SK-N-SH (cell line): ENCODE measurements around the gene SND1. TPM values are rescaled to one million over a fixed set of nuclear protein-coding genes. Genes with fewer than 3 reads are reported as not detected.
A peak's percentile ranks its signal among the peaks of the same experiment; 100 is the strongest.

Source experiments
- CTCF ChIA-PET: fragments of 300-600, 350-600 bp; formaldehyde crosslinking; extraction: SDS; loops from one replicate; lab custom pipeline; 2021; lab: Yijun Ruan, JAX
- POLR2A ChIA-PET: fragments of 350-600 bp; sonication (Branson Sonifier 250); formaldehyde crosslinking; extraction: SDS; loops from one replicate; lab custom pipeline; 2020; ENCODE audit warnings: antibody characterized with exemption, inconsistent platforms; lab: Yijun Ruan, JAX
- DNase-seq: peaks from one replicate; pipeline ENCODE4 v3.0.0; 2012
- H2AFZ ChIP-seq: fragments of 200-600 bp; sonication (generic); 2 replicates; pipeline ENCODE4 v1.8.1; 2016; ENCODE audit warnings: antibody characterized with exemption, mild to moderate bottlenecking, low read depth
- H3F3A ChIP-seq: fragments of 200-600 bp; sonication (generic); replicated peaks from 2 replicates; pipeline ENCODE3; 2016; ENCODE audit warnings: antibody characterized with exemption, mild to moderate bottlenecking; ENCODE audit not compliant: insufficient read depth
- H3K27ac ChIP-seq, 2 experiments: fragments of 200-500 bp in 1 of 2; fragments of 200-600 bp in 1 of 2; sonication (Bioruptor generic) in 1 of 2; sonication (generic), shearing (Covaris generic) in 1 of 2; 2 replicates each; pipeline versions ENCODE4 v1.5.1 to v1.6.1; 2014 to 2016; ENCODE audit warnings: low read depth in 2 of 2, inconsistent platforms in 1 of 2, low read length in 1 of 2, mild to moderate bottlenecking in 1 of 2, mixed read lengths in 1 of 2
- H3K27me3 ChIP-seq: fragments of 200-600 bp; sonication (generic), shearing (Covaris generic); 2 replicates; pipeline ENCODE4 v1.6.1; 2016; ENCODE audit warnings: mixed run types; ENCODE audit not compliant: insufficient read depth
- H3K36me3 ChIP-seq, 2 experiments: fragments of 200-500 bp in 1 of 2; fragments of 200-600 bp in 1 of 2; sonication (Bioruptor generic) in 1 of 2; sonication (generic) in 1 of 2; replicated peaks in 1 of 2; 2 replicates each; pipeline versions ENCODE3 to v1.5.1; 2014 to 2016; ENCODE audit warnings: low read length in 1 of 2, mild to moderate bottlenecking in 1 of 2; ENCODE audit not compliant: insufficient read depth in 2 of 2, control insufficient read depth in 1 of 2
- H3K4me1 ChIP-seq, 2 experiments: fragments of 200-500 bp in 1 of 2; fragments of 200-600 bp in 1 of 2; sonication (Bioruptor generic) in 1 of 2; sonication (generic), shearing (Covaris generic) in 1 of 2; 2 replicates each; pipeline versions ENCODE4 v1.5.1 to v1.6.1; 2014 to 2016; ENCODE audit warnings: low read depth in 1 of 2, low read length in 1 of 2, mixed run types in 1 of 2; ENCODE audit not compliant: insufficient read depth in 2 of 2, control insufficient read depth in 1 of 2
- H3K4me2 ChIP-seq: fragments of 200-600 bp; sonication (generic), shearing (Covaris generic); 2 replicates; pipeline ENCODE4 v1.6.1; 2017; ENCODE audit warnings: mixed run types
- H3K4me3 ChIP-seq, 2 experiments: fragments of 200-500 bp in 1 of 2; fragments of 200-600 bp in 1 of 2; sonication (Bioruptor generic) in 1 of 2; sonication (generic), shearing (Covaris generic) in 1 of 2; 2 replicates each; pipeline versions ENCODE4 v1.5.1 to v1.8.1; 2014 to 2016; ENCODE audit warnings: low read depth in 2 of 2, inconsistent platforms in 1 of 2, low read length in 1 of 2, mild to moderate bottlenecking in 1 of 2, mixed read lengths in 1 of 2, moderate library complexity in 1 of 2
- H3K79me2 ChIP-seq: fragments of 200-600 bp; sonication (generic); 2 replicates; pipeline ENCODE4 v1.8.1; 2017; ENCODE audit warnings: mild to moderate bottlenecking; ENCODE audit not compliant: insufficient read depth
- H3K9ac ChIP-seq: fragments of 200-600 bp; sonication (generic); 2 replicates; pipeline ENCODE4 v1.6.1; 2017; ENCODE audit warnings: mixed run types
- H3K9me2 ChIP-seq: fragments of 200-600 bp; sonication (generic); 2 replicates; pipeline ENCODE4 v1.6.1; 2017; ENCODE audit warnings: mixed run types
- H3K9me3 ChIP-seq: fragments of 200-600 bp; sonication (generic); 2 replicates; pipeline ENCODE4 v1.6.1; 2017; ENCODE audit warnings: mixed run types, mild to moderate bottlenecking, moderate library complexity
- H4K20me1 ChIP-seq: fragments of 200-600 bp; sonication (generic); 2 replicates; pipeline ENCODE4 v1.6.1; 2017; ENCODE audit warnings: mild to moderate bottlenecking, mixed run types; ENCODE audit not compliant: insufficient read depth
- CHD2 ChIP-seq: fragments of 150-350 bp; IDR thresholded peaks from 2 replicates; pipeline ENCODE4 v1.6.1; 2018; ENCODE audit warnings: low read length; ENCODE audit not compliant: partially characterized antibody
- EP300 ChIP-seq, 2 experiments: IDR thresholded peaks; 2 replicates each; pipeline versions ENCODE4 v1.4.0 to v1.6.1; 2012; ENCODE audit warnings: borderline replicate concordance in 1 of 2, low read depth in 1 of 2, low read length in 1 of 2
- FOSL2 ChIP-seq: IDR thresholded peaks from 2 replicates; pipeline ENCODE4 v1.4.0; 2012; ENCODE audit warnings: low read depth, mild to moderate bottlenecking, moderate library complexity, borderline replicate concordance
- FOXJ3 ChIP-seq: sonication (generic); formaldehyde crosslinking; IDR thresholded peaks from 2 replicates; pipeline ENCODE4 v1.5.1; 2020; ENCODE audit warnings: mild to moderate bottlenecking, missing genetic modification reagents
- GABPA ChIP-seq: IDR thresholded peaks from 2 replicates; pipeline ENCODE4 v1.4.0; 2012; ENCODE audit warnings: low read depth, mild to moderate bottlenecking
- MXI1 ChIP-seq: IDR thresholded peaks from 2 replicates; pipeline ENCODE4 v1.6.1; 2012; ENCODE audit warnings: mild to moderate bottlenecking, low read depth, low read length, improper control_type of control experiment
- NFIC ChIP-seq: IDR thresholded peaks from 2 replicates; pipeline ENCODE4 v1.4.0; 2012; ENCODE audit warnings: borderline replicate concordance
- POLR2AphosphoS5 ChIP-seq: IDR thresholded peaks from 2 replicates; pipeline ENCODE4 v1.6.1; 2012; ENCODE audit warnings: low read depth, low read length
- RAD21 ChIP-seq: IDR thresholded peaks from 2 replicates; pipeline ENCODE4 v1.6.1; 2012; ENCODE audit warnings: mild to moderate bottlenecking, low read length
- RFX5 ChIP-seq: IDR thresholded peaks from 2 replicates; pipeline ENCODE4 v1.6.1; 2012; ENCODE audit warnings: mild to moderate bottlenecking, improper control_type of control experiment, low read length
- RXRA ChIP-seq: IDR thresholded peaks from 2 replicates; pipeline ENCODE4 v1.4.0; 2012; ENCODE audit warnings: low read depth, mild to moderate bottlenecking, borderline replicate concordance
- SIN3A ChIP-seq: IDR thresholded peaks from 2 replicates; pipeline ENCODE4 v1.6.1; 2012; ENCODE audit warnings: low read depth, mild to moderate bottlenecking, low read length, moderate library complexity, borderline replicate concordance
- SMC3 ChIP-seq: IDR thresholded peaks from 2 replicates; pipeline ENCODE4 v1.6.1; 2012; ENCODE audit warnings: low read depth, low read length, improper control_type of control experiment
- TAF1 ChIP-seq: IDR thresholded peaks from 2 replicates; pipeline ENCODE4 v1.6.1; 2012; ENCODE audit warnings: low read depth, mild to moderate bottlenecking, low read length, moderate library complexity, borderline replicate concordance
- TCF12 ChIP-seq: IDR thresholded peaks from 2 replicates; pipeline ENCODE4 v1.4.0; 2012
- WGBS: methylation state at CpG from one replicate; pipeline ENCODE4 v1.1.6; 2017; ENCODE audit warnings: low lambda C conversion rate; 5-methylcytosine and 5-hydroxymethylcytosine counted together
- polyA plus RNA-seq, 3 experiments: library from polyadenylated mRNA; depleted of rRNA; stranded (reverse); fragments of >200 nt; gene quantifications; 2 replicates each; pipeline ENCODE4 v1.2.3, GENCODE V29; 2012
- TF ChIP-seq, protein P1 (sequence below): fragments of 200-600 bp; sonication (generic); IDR thresholded peaks from 2 replicates; pipeline ENCODE4 v1.6.1; 2017; ENCODE audit warnings: antibody characterized with exemption, mild to moderate bottlenecking, moderate library complexity
- TF ChIP-seq, protein P2 (sequence below): fragments of 150-350 bp; IDR thresholded peaks from 2 replicates; pipeline ENCODE4 v1.6.1; 2016; ENCODE audit warnings: mild to moderate bottlenecking, low read depth, low read length

SND1 gene
- polyA plus RNA-seq, 1 of the 3 experiments (the other 2 are of a cell fraction) = 165 TPM

GRCh38 chr7:128076196-128076795 is 424.3 kb downstream of the SND1 start:
- Histone ChIP-seq H4K20me1 (no peaks in the 10 kb centered on the region), H3K27me3 (no peaks in the 10 kb centered on the region), H3K27ac (peak overlapping the region in 1 of 2 experiments; percentile 62; a peak in 2 of 4 replicates), H3K9me3 (no peaks in the 10 kb centered on the region), H3K79me2 (no peaks in the 10 kb centered on the region), H3K9ac (no peak overlapping the region), H3K9me2 (no peaks in the 10 kb centered on the region), H3F3A (no peaks in the 10 kb centered on the region), H3K4me1 (peaks cover 0 to 55% of the 10 kb centered on the region in 2 experiments; a peak in 2 of 4 replicates), H3K4me3 (no peak overlapping the region), H3K4me2 (no peak overlapping the region), H3K36me3 (peaks cover 5 to 63% of the 10 kb centered on the region in 2 experiments), H2AFZ (no peak overlapping the region)
- CTCF ChIA-PET = interaction anchor here (0.9 to 5.6 kb wide), 12 partner anchors 10 to 368 kb away, joined by 3 to 33 read pairs (median 4); no protein-coding TSS in a partner anchor
- POLR2A ChIA-PET = interaction anchor here (1.1 to 2.2 kb wide), 2 partner anchors 9 to 21 kb away, joined by 4 to 11 read pairs; no protein-coding TSS in a partner anchor
- 97% methylated on average over 7 of the region's 8 CpGs for WGBS
- no peak for TF ChIP-seq GABPA
- TF ChIP-seq RFX5 = no peak
- TF ChIP-seq, protein P1, sequence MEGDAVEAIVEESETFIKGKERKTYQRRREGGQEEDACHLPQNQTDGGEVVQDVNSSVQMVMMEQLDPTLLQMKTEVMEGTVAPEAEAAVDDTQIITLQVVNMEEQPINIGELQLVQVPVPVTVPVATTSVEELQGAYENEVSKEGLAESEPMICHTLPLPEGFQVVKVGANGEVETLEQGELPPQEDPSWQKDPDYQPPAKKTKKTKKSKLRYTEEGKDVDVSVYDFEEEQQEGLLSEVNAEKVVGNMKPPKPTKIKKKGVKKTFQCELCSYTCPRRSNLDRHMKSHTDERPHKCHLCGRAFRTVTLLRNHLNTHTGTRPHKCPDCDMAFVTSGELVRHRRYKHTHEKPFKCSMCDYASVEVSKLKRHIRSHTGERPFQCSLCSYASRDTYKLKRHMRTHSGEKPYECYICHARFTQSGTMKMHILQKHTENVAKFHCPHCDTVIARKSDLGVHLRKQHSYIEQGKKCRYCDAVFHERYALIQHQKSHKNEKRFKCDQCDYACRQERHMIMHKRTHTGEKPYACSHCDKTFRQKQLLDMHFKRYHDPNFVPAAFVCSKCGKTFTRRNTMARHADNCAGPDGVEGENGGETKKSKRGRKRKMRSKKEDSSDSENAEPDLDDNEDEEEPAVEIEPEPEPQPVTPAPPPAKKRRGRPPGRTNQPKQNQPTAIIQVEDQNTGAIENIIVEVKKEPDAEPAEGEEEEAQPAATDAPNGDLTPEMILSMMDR = no peak
- TF ChIP-seq RXRA = no peak
- TF ChIP-seq POLR2AphosphoS5 = no peak
- no peak for TF ChIP-seq TCF12
- TF ChIP-seq NFIC = no peak
- TF ChIP-seq, protein P2, sequence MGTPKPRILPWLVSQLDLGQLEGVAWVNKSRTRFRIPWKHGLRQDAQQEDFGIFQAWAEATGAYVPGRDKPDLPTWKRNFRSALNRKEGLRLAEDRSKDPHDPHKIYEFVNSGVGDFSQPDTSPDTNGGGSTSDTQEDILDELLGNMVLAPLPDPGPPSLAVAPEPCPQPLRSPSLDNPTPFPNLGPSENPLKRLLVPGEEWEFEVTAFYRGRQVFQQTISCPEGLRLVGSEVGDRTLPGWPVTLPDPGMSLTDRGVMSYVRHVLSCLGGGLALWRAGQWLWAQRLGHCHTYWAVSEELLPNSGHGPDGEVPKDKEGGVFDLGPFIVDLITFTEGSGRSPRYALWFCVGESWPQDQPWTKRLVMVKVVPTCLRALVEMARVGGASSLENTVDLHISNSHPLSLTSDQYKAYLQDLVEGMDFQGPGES = no peak
- no peak for TF ChIP-seq SIN3A
- DNase-seq = no peak

DNA sequence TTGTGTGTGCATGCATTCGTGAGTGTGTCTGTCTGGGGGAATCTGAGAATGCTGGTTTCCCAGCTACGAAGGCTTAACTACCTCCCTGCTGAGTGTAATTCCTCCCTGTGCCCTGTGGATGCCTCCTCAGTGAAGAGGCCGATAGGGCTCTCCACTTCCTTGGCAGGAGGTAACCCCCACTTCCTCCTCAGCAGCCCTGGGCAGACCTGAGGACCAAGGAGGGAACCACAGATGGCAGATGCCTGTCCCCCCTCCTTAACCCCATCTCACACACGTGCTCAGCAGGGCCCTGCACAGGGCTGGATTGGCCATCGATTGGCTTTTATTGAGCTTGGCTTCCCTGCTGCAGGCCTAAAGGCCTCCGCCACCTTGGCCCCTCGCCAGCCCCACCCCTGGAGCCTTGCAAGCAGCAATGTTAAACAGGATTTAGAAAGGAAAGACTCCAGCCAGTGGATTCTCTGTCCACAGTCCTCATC is 424.8 kb downstream of the SND1 start:
- H3F3A ChIP-seq = no peaks in the 10 kb centered on the region
- peak overlapping the region in 1 of 2 experiments; percentile 62; a peak in 2 of 4 replicates for H3K27ac ChIP-seq
- peaks cover 5 to 63% of the 10 kb centered on the region in 2 experiments for H3K36me3 ChIP-seq
- no peaks in the 10 kb centered on the region for H3K79me2 ChIP-seq
- no peaks in the 10 kb centered on the region for H3K9me2 ChIP-seq
- H3K9ac ChIP-seq = no peak overlapping the region
- ChIA-PET CTCF (interaction anchor here (0.6 to 5.6 kb wide), 13 partner anchors 10 to 368 kb away, joined by 3 to 33 read pairs (median 4); partner anchors contain the start of gene LRRC4), POLR2A (interaction anchor here (1.1 to 2.2 kb wide), 2 partner anchors 8 to 21 kb away, joined by 4 to 11 read pairs; no protein-coding TSS in a partner anchor)
- DNase-seq = peak; percentile 71
- no peaks in the 10 kb centered on the region for H4K20me1 ChIP-seq
- no peak overlapping the region for H3K4me3 ChIP-seq
- H3K4me2 ChIP-seq = no peak overlapping the region
- H3K9me3 ChIP-seq = no peaks in the 10 kb centered on the region
- 71% methylated on average over 6 of the region's 7 CpGs for WGBS
- no peaks in the 10 kb centered on the region for H3K27me3 ChIP-seq
- peaks cover 0 to 60% of the 10 kb centered on the region in 2 experiments; a peak in 2 of 4 replicates for H3K4me1 ChIP-seq
- no peak for TF ChIP-seq SIN3A
- no peak for TF ChIP-seq RXRA
- TF ChIP-seq CHD2 = peak; percentile 49
- peak in 1 of 2 experiments; percentile 31; a peak in 1 of 4 replicates for TF ChIP-seq EP300 (IDR thresholded peaks at IDR 0.05; ENCODE audit: borderline replicate concordance in 1 of 2, low read depth in 1 of 2, low read length in 1 of 2)
- no peak for TF ChIP-seq TAF1
- no peak for TF ChIP-seq FOSL2
- no peak for TF ChIP-seq SMC3
- TF ChIP-seq NFIC = peak; percentile 47; the same call in 1 of the 2 replicates
- TF ChIP-seq FOXJ3 = peak; percentile 60; the same call in 1 of the 2 replicates
- peak; percentile 65; the same call in 1 of the 2 replicates for TF ChIP-seq MXI1
- 0 out of 2 replicates have a peak, but pooled peaks have one; percentile 5 for TF ChIP-seq RAD21
- no peak overlapping the region for H2AFZ ChIP-seq
